ENCODE results near the gene KBTBD2. TPM values are rescaled to one million over a fixed set of nuclear protein-coding genes. Genes with fewer than 3 reads are reported as not detected.

KBTBD2 gene
- polyA plus RNA-seq, 3 donors from 2014 or later: 31.3 to 79.2 (median 51.1) TPM

Other genes starting within 250 kb of the KBTBD2 start
- under 1 TPM in 1 of 3 donors, not detected in 2; 0.08 TPM for gene FKBP9, start 65.7 kb upstream of the KBTBD2 start, polyA plus RNA-seq
- 10 to 100 TPM; 46.1 to 92.9 (median 47.8) TPM for gene NT5C3A, start 171.0 kb upstream of the KBTBD2 start, polyA plus RNA-seq
- gene RP9, start 217.6 kb upstream of the KBTBD2 start, polyA plus RNA-seq: 10 to 100 TPM; 13.7 to 20.1 (median 17.1) TPM
- gene BBS9, start 237.8 kb upstream of the KBTBD2 start, polyA plus RNA-seq: 10 to 100 TPM in 2 of 3 donors, 1 to 10 TPM in 1; 5.9 to 12.3 (median 10.8) TPM

All from immature natural killer cell (primary cell).